Bronchial epithelial cell (primary cell): ENCODE measurements around the gene PPP3R2. TPM values are rescaled to one million over a fixed set of nuclear protein-coding genes. Genes with fewer than 3 reads are reported as not detected.

ENCODE experiments used
- DNase-seq: peaks from one replicate; pipeline ENCODE4 v3.0.0-alpha.2; 2010; ENCODE audit warnings: low read depth
- FAIRE-seq: peaks from 2 replicates; lab custom pipeline; 2011; peaks lifted over from hg19 to GRCh38; lab: Jason Lieb, UNC
- H3K27me3 ChIP-seq: 2 replicates; pipeline ENCODE4 v1.5.1; 2011; ENCODE audit warnings: low read length; ENCODE audit not compliant: control insufficient read depth, insufficient read depth
- H3K36me3 ChIP-seq: 2 replicates; pipeline ENCODE4 v1.5.1; 2011; ENCODE audit warnings: low read length; ENCODE audit not compliant: control insufficient read depth, insufficient read depth
- H3K4me3 ChIP-seq: 2 replicates; pipeline ENCODE4 v1.5.1; 2011; ENCODE audit warnings: mild to moderate bottlenecking, low read depth, low read length, control low read depth
- CTCF ChIP-seq: IDR thresholded peaks from 2 replicates; pipeline ENCODE4 v1.5.1; 2011; ENCODE audit warnings: mild to moderate bottlenecking, moderate library complexity, low read length, control low read depth, inconsistent platforms; ENCODE audit not compliant: insufficient read depth, severe bottlenecking
- total RNA-seq: library from RNA; depleted of rRNA; stranded (reverse); fragments of >200 nt; gene quantifications from 2 replicates; pipeline ENCODE4 v1.2.1, GENCODE V29; 2014

The PPP3R2 gene
- total RNA-seq, 1 donor from 2014 or later, result not detected

GRCh38 chr9:101578378-101578777 is 16.4 kb downstream of the PPP3R2 start:
- no peak for TF ChIP-seq CTCF
- Histone ChIP-seq H3K27me3 (no peaks in the 10 kb centered on the region), H3K4me3 (no peak overlapping the region), H3K36me3 (no peaks in the 10 kb centered on the region)
- DNase-seq, result no peak
- no peak for FAIRE-seq

- FAIRE-seq (no peak), DNase-seq (no peak)
- Histone ChIP-seq H3K27me3 (no peaks in the 10 kb centered on the region), H3K4me3 (no peak overlapping the region), H3K36me3 (no peaks in the 10 kb centered on the region)
- no peak for TF ChIP-seq CTCF
Measured at GRCh38 chr9:101574731-101575333, 19.9 kb downstream of the PPP3R2 start.

- DNase-seq (no peak), FAIRE-seq (no peak)
- Histone ChIP-seq H3K27me3 (no peaks in the 10 kb centered on the region), H3K4me3 (no peak overlapping the region), H3K36me3 (no peaks in the 10 kb centered on the region)
- no peak for TF ChIP-seq CTCF
Measured at GRCh38 chr9:101572316-101572715, 22.5 kb downstream of the PPP3R2 start.

GRCh38 chr9:101571114-101571513 is 23.7 kb downstream of the PPP3R2 start:
- no peak for TF ChIP-seq CTCF
- Histone ChIP-seq H3K36me3 (no peaks in the 10 kb centered on the region), H3K4me3 (no peak overlapping the region), H3K27me3 (no peaks in the 10 kb centered on the region)
- FAIRE-seq, result no peak
- DNase-seq, result no peak

GRCh38 chr9:101569741-101570501 is 24.8 kb downstream of the PPP3R2 start:
- DNase-seq (no peak), FAIRE-seq (no peak)
- no peak for TF ChIP-seq CTCF
- Histone ChIP-seq H3K4me3 (no peak overlapping the region), H3K36me3 (no peaks in the 10 kb centered on the region), H3K27me3 (no peaks in the 10 kb centered on the region)
